Neuron (in vitro differentiated cells): ENCODE data around the gene CST11.
A peak's percentile ranks its signal among the peaks of the same experiment; 100 is the strongest.

Experiments
- H2AFZ ChIP-seq: one replicate; pipeline ENCODE4 v1.6.1; 2013; ENCODE audit warnings: low read depth, mild to moderate bottlenecking, inconsistent platforms, low read length, moderate library complexity
- H3K27me3 ChIP-seq: one replicate; pipeline ENCODE4 v1.6.1; 2013; ENCODE audit warnings: low read length; ENCODE audit not compliant: insufficient read depth
- H3K36me3 ChIP-seq: one replicate; pipeline ENCODE4 v1.6.1; 2013; ENCODE audit warnings: low read length; ENCODE audit not compliant: insufficient read depth
- H3K4me1 ChIP-seq: one replicate; pipeline ENCODE4 v1.6.1; 2013; ENCODE audit warnings: low read length; ENCODE audit not compliant: insufficient read depth
- H3K4me3 ChIP-seq: 2 replicates; pipeline ENCODE4 v1.5.1; 2013; ENCODE audit warnings: mild to moderate bottlenecking, low read length, moderate library complexity
- H3K9me3 ChIP-seq: one replicate; pipeline ENCODE4 v1.6.1; 2013; ENCODE audit warnings: low read length

Gene CST11

DNA sequence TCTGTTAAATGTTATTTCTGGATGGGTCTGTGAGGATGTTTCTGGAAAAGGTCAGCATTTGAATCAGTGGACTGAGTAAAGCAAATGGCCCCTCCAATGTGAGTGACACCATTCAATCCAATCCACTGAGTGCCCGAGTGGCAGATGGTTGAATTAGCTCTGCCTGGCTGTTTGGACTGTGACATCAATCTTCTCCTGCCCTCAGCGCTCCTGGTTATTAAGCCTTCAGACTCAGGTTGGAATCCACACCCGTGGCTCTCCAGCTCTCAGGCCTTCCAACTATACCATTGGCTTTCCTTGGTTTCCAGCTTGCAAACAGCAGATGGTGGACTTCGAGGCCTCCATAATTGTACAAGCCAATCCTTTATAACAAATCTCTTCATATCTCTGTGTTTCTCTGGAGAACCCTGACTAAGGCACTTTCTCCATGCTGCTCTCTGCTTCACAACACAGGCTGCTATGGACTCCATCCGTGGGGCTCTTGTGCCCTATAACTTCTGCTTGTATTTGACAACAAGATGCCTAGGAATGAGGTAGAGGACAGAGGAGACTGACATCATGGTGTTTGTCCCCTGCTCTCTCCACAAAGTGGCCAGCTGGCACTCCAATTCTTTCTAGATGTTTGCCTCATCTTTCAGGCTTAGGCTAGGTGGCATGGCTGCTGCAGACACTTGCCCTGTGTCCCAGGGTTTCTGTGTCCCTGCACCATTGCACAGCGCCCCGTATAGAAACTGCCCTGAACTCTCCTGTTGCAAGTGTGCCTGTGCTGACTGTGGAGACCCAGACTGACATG is 18.0 kb downstream of the CST11 start:
- Histone ChIP-seq H3K36me3 (no peaks in the 10 kb centered on the region), H3K9me3 (no peaks in the 10 kb centered on the region), H2AFZ (no peak overlapping the region), H3K27me3 (peaks cover 17% of the 10 kb centered on the region), H3K4me1 (no peaks in the 10 kb centered on the region), H3K4me3 (no peak overlapping the region)

DNA sequence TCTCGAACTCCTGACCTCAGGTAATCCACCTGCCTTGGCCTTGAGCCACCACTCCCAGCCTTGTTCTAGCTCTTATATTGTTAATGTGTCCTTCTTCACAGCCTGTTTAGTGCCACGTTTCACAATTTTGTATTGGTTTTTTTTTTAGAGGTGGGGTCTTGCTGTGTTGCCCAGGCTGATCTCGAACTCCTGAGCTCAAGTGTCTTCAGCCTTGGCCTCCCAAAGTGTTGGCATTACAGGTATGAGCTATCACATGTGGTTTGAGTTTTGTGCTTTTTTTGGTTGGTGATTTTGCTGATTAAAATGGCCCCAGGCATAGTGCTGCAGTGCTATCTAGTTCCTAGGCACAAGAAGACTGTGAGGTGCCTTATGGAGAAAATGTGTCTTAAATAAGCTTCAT is 19.0 kb downstream of the CST11 start:
- H3K9me3 ChIP-seq, result no peaks in the 10 kb centered on the region

DNA sequence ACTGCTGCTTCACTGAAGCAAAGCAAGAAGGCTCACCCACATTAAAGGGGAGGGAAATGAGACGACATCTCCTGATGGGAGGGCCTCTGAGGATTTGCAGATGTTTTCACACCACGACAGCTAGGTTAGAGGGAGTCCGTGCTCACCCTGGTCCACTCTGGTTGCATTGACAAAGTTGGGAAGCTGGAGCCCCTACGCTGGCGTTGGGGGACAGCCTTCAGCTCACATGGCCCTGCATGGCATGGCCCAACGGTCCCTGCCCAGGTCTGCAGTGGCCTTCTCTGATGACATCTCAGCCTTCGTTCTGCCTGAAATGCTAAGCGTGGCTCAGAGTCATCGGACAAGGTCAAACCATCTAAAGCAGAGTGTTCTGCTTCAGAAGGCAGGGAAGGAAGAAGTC is 27.5 kb downstream of the CST11 start:
- Histone ChIP-seq H2AFZ (no peak overlapping the region), H3K36me3 (no peaks in the 10 kb centered on the region), H3K4me3 (no peak overlapping the region), H3K9me3 (no peaks in the 10 kb centered on the region), H3K4me1 (peaks cover 7% of the 10 kb centered on the region), H3K27me3 (no peaks in the 10 kb centered on the region)

More for the DNA sequence above, 19.0 kb downstream of the CST11 start:
- Histone ChIP-seq H2AFZ (no peak overlapping the region), H3K27me3 (peaks cover 17% of the 10 kb centered on the region), H3K36me3 (no peaks in the 10 kb centered on the region), H3K4me3 (no peak overlapping the region), H3K4me1 (no peaks in the 10 kb centered on the region)

DNA sequence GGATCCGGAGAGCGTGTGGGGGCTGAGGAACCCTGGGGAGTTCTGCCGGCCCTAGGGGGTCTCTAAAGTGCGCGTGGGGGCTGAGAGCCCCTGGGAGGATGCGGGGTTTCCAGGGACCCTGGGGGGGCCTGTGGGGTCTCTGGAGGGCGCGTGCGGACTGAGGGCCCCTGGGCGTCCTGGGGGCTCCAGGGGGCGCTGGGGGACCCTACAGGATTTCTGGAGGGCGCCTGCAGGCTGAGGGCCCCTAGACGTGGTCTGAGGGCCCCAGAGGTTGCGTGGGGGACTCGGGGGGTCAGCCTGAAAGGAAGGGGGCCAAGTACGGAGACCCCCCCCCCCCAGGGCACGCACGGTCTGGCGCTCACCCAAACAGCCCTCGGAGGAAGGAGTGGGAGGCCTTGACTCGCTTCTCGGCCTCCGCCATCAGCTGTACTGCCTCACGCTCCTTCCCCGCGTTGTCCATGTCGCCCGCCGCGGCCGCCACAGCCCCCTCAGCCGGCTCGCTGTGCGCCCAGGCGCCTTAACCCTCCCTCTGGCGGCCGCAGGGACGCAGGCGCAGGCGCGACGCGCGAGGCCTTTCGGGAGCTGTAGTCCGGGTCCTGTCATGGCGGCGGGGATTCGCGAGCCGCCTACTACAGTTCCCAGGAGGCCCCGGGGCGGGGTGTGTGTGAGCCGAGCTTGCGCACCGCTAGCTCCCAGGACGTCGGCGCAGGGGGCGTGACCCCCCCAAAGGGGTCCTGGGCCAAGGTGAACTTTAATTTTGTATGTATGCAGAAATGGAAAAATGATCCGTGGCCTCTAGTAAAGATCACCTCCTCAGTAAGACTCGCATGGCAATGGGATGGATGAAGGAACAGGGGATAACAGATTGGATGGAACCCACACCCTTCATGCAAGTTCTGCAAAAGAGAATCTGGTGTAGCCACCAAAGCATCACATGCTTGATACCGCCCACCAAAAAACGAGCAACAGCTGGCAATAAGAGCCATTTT is 31.4 kb downstream of the CST11 start, which contains the start of gene NAPB:
TSS of gene NAPB (minus strand) at position 546 of the 989 bp plus-strand sequence. CDS start at position 460, 86 bp downstream.
- no peaks in the 10 kb centered on the region for H3K36me3 ChIP-seq
- no peaks in the 10 kb centered on the region for H3K27me3 ChIP-seq
- H3K4me3 ChIP-seq, result peak within 1 kb of the TSS; percentile 85
- no peaks in the 10 kb centered on the region for H3K9me3 ChIP-seq
- peak within 1 kb of the TSS; percentile 80 for H2AFZ ChIP-seq
- peaks cover 16% of the 10 kb centered on the region for H3K4me1 ChIP-seq

DNA sequence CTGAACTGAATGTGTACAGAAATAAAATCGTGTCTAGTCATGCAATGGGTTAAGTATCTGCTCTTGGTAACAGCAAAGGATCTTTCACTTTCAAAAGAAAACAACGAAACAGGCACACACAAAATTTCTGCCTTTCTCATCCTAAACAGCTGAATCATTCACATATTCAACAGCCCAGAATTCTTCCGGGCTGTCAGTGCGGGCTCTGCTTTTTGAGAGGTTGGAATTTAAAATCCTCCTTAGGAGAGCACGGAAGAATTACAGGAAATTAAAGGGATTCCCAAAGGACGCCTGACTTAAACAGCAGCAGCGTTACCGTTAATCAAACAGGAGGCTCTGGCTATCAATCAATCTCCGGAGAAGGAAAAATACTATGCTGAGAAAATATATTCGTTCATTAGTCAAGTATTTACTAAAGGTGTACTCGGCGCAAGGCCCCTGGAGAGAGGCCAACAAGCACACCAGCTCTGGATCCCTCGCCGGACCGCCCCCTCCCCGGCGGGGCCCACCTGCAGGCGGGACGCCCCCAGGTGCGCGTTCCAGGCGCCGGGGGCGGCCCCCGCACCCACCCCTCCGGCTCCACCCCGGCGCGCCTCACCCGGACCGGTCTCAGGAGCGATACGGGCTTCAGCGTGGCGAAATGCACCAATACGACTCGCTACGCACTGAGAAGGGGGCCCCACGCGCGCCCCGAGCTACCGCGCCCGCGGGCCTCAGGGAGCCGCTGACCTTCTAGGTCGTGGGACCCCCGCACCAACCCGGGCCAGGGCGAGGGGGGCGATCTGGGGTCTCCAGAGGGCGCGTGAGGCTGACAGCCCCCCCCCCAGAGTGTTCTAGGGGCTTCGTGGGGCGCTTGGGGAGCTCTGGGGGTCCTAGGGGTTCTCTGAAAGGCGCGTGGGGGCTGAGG is 32.4 kb downstream of the CST11 start:
- Histone ChIP-seq H3K36me3 (no peaks in the 10 kb centered on the region), H3K4me3 (peak overlapping the region; percentile 85), H3K27me3 (no peaks in the 10 kb centered on the region), H2AFZ (peak overlapping the region; percentile 80), H3K9me3 (no peaks in the 10 kb centered on the region), H3K4me1 (peaks cover 16% of the 10 kb centered on the region)

DNA sequence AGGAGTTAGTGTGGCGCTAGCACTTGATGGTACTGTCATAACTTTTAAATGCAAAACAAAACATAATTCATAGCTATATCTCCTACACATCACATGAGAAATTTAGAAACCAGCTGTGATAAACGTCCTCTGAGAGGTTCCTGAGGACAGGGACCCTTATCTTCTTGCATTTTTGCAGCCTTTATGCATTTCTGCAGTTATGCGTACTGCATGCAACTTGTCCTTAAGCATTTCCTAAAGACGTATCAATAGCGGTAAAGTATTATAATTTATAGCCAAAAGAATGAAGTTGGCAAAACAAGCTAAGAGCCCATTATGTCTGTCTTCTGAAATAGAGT is 33.0 kb downstream of the CST11 start:
- Histone ChIP-seq H3K4me1 (peaks cover 16% of the 10 kb centered on the region), H2AFZ (peak overlapping the region; percentile 80), H3K9me3 (no peaks in the 10 kb centered on the region), H3K27me3 (no peaks in the 10 kb centered on the region), H3K36me3 (no peaks in the 10 kb centered on the region), H3K4me3 (peak overlapping the region; percentile 85)

DNA sequence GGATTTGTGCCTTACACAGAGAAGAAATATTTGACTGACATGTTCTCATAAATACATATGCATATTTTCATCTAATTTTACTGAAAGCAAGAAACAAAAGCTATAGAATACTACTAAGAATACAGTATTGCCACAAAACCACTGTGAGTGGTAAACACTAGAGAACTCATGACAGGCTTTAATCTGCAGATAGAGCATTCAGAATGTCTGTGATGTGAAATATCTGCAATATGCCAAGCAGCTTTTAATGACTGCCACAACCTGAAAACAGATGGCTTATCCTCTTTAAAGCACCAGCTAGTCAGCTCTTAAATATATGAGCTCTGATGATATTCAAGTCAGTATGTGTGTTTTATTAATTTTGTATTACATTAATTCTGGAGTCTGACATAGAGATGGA is 34.8 kb downstream of the CST11 start:
- Histone ChIP-seq H3K27me3 (no peaks in the 10 kb centered on the region), H2AFZ (no peak overlapping the region), H3K9me3 (no peaks in the 10 kb centered on the region)

DNA sequence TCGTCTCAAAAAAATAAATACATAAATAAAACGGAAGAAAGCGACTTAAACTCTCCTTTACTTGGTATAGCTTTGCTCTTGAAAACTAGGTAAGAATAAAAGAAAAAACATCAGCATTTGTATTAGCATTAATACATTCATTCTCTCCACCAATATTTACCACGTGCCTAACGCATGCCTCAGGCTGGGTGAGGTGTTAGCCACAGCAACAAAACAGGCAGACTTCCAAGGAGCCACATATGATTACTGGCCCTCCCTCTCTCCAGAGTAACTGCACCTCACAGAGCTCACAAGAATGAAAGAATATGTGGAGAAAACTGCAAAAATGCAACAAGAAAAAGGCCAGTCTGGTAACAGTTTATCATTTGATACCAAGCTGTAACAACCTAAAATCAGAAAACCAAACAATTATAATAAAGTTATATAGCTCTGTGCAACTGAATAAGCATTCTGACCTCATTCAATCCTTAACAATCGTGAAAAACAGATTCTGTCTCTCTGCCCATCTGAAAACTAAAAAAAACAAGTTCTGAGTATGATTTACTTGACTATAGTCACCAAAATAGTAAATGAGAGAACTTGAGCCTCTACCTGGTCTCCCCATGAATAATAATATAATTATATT is 36.6 kb downstream of the CST11 start:
- Histone ChIP-seq H3K4me3 (no peak overlapping the region), H3K4me1 (peaks cover 14% of the 10 kb centered on the region), H3K9me3 (no peaks in the 10 kb centered on the region), H3K27me3 (no peaks in the 10 kb centered on the region), H3K36me3 (no peaks in the 10 kb centered on the region), H2AFZ (no peak overlapping the region)

More for the DNA sequence above, 34.8 kb downstream of the CST11 start:
- no peak overlapping the region for H3K4me3 ChIP-seq
- no peaks in the 10 kb centered on the region for H3K36me3 ChIP-seq
- peaks cover 16% of the 10 kb centered on the region for H3K4me1 ChIP-seq

DNA sequence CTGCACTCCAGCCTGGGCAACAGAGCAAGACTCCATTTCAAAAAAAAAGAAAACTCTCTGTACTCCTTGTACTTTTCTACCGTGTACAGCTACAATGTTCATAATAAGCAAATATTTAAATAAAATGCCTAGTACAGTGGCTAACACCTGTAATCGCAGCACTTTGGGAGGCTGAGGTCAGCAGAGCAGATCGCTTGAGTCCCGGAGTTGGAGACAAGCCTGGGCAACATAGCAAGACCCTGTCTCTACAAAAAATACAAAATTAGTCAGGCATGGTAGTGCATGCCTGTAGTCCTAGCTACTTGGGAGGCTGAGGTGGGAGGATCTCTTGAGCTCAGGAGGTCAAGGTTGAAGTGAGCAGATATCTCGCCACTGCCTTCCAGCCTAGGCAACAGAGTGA is 37.1 kb downstream of the CST11 start:
- Histone ChIP-seq H3K4me3 (no peak overlapping the region), H3K4me1 (peaks cover 14% of the 10 kb centered on the region), H3K9me3 (no peaks in the 10 kb centered on the region), H3K27me3 (no peaks in the 10 kb centered on the region), H2AFZ (no peak overlapping the region), H3K36me3 (no peaks in the 10 kb centered on the region)

DNA sequence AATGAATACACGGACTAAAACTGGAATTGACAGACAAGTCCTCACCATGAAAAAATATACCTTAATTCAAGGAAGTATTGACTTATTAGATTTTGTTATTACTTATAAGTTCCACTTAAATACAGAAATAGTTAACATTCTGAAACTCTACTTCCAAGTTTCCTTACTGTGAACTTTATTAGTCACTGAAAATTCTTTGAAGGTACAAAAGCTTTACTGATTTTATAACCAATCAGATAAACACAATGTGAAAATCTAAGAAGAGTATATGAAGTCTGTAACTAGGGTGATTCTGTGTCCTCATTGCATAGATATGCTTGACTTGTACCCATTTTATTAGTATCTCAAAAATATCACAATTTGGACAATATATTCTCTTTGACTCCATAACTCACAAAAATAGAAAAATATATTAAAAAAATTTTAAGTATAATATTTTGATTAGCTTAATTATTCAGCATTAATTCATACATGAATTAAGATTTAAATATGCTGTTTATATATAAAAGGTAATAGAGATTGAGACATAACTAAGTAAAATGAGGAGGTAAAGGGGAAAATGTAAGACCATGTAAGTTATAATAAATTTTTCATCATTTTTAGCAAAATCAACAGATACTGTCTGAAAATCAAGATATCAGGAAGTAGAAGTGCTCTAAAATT is 38.0 kb downstream of the CST11 start:
- H3K9me3 ChIP-seq, result no peaks in the 10 kb centered on the region
- H3K27me3 ChIP-seq, result no peaks in the 10 kb centered on the region
- H3K36me3 ChIP-seq, result no peaks in the 10 kb centered on the region
- peaks cover 7% of the 10 kb centered on the region for H3K4me1 ChIP-seq
- no peak overlapping the region for H3K4me3 ChIP-seq
- H2AFZ ChIP-seq, result no peak overlapping the region

DNA sequence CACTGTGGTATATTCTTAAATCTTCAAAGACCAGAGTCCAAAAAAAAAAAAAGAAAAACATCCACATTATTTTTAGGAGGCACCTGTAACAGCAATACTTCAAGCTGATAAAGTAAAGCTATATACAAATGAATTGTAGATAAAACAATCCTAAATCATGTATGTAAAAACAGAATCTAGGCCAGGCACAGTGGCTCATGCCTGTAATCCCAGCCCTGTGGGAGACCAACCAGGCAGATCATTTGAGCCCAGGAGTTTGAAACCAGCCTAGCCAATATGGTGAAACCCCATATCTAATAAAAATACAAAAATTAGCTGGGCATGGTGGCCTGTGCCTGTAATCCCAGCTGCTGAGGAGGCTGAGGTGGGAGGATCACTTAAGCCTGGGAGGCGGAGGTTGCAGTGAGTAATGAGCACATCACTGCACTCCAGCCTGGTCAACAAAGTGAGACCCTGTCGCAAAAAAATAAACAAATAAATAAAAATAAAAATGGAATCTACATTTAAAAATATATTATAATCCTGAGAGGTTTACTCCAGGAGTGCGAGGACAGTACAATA is 38.7 kb downstream of the CST11 start:
- no peaks in the 10 kb centered on the region for H3K36me3 ChIP-seq
- no peaks in the 10 kb centered on the region for H3K9me3 ChIP-seq
- no peaks in the 10 kb centered on the region for H3K27me3 ChIP-seq
- H3K4me3 ChIP-seq, result no peak overlapping the region
- H3K4me1 ChIP-seq, result peaks cover 2% of the 10 kb centered on the region
- no peak overlapping the region for H2AFZ ChIP-seq
